Measurements from ENCODE around the gene ST3GAL6. TPM values are rescaled to one million over a fixed set of nuclear protein-coding genes. Genes with fewer than 3 reads are reported as not detected.
A peak's percentile ranks its signal among the peaks of the same experiment; 100 is the strongest.

ST3GAL6 gene
- total and polyA plus RNA-seq, 2 of the 4 experiments (the other 2 are of a cell fraction), result 0.36 to 0.99 TPM

DNA sequence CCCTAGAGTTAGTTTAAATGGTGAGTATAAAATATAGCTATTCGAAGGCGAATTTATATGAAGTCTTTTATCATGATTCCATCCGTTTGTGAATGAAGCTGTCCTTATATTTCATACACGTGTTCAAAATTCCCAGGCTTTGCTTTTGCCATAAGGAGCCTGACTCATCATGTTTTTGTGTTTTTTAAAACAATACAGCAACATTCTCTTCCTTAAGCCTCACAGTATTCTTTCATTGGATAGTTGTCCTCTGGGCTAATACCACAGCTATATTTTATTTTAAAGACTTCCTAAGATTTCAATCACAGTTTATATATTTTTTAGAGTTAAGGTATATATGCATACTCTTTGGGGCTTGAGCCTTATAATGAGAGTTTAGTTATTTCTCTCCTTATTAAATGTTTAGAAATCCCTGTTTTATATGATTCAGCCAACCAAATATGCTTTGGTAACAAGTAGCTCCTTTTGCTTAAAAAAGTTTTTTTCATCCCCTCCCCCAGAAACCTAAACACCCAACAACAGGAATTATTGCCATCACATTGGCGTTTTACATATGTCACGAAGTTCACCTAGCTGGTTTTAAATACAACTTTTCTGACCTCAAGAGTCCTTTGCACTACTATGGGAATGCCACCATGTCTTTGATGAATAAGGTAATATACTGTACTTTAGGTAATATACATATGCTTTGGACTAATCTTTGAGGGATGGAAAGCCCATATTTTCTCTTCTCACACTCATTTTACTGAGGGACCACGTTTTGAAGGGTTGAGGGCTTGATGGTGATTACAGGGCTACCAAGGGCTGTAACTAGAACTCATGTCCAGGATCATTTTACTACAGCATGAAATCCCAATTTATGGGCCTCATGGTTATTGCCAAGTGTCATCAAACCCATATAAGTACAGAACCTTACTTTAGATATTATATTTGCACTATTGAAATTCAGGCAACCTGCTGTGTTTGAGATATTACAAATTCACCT is 28.5 kb downstream of the ST3GAL6 start:
- DNase-seq (peak; percentile 40), ATAC-seq (ENCODE audit: low read depth) (peak; percentile 25)
- H3K79me1 ChIP-seq (ENCODE audit: low read depth in 1 of 2, low read length in 2 of 2), result peaks cover 0 to 3% of the 10 kb centered on the region in 2 experiments; a peak in 1 of 4 replicates
- H3K18ac ChIP-seq (ENCODE audit: low read depth, low read length), result no peak overlapping the region
- no peaks in the 10 kb centered on the region for H3K27me3 ChIP-seq (ENCODE audit: control insufficient read depth, insufficient read depth, low read length)
- TF ChIP-seq RAD21 (IDR thresholded peaks at IDR 0.05; ENCODE audit: low read length), result no peak
- no peak for TF ChIP-seq RCOR1 (IDR thresholded peaks at IDR 0.05; ENCODE audit: insufficient replicate concordance, low read length)
- no peak for TF ChIP-seq FOS (IDR thresholded peaks at IDR 0.05; ENCODE audit: low read depth, low read length)
- TF ChIP-seq NFE2L2 (IDR thresholded peaks at IDR 0.05; ENCODE audit: low read depth, low read length), result no peak
- TF ChIP-seq, protein P1, sequence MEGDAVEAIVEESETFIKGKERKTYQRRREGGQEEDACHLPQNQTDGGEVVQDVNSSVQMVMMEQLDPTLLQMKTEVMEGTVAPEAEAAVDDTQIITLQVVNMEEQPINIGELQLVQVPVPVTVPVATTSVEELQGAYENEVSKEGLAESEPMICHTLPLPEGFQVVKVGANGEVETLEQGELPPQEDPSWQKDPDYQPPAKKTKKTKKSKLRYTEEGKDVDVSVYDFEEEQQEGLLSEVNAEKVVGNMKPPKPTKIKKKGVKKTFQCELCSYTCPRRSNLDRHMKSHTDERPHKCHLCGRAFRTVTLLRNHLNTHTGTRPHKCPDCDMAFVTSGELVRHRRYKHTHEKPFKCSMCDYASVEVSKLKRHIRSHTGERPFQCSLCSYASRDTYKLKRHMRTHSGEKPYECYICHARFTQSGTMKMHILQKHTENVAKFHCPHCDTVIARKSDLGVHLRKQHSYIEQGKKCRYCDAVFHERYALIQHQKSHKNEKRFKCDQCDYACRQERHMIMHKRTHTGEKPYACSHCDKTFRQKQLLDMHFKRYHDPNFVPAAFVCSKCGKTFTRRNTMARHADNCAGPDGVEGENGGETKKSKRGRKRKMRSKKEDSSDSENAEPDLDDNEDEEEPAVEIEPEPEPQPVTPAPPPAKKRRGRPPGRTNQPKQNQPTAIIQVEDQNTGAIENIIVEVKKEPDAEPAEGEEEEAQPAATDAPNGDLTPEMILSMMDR (conservative IDR thresholded peaks at IDR 0.05; ENCODE audit: low read depth, low read length), result no peak
- TF ChIP-seq POLR2A (IDR thresholded peaks at IDR 0.05; ENCODE audit: low read depth, low read length), result no peak
- no peak for TF ChIP-seq MAFK (IDR thresholded peaks at IDR 0.05; ENCODE audit: low read depth, low read length)
- TF ChIP-seq, protein P2, sequence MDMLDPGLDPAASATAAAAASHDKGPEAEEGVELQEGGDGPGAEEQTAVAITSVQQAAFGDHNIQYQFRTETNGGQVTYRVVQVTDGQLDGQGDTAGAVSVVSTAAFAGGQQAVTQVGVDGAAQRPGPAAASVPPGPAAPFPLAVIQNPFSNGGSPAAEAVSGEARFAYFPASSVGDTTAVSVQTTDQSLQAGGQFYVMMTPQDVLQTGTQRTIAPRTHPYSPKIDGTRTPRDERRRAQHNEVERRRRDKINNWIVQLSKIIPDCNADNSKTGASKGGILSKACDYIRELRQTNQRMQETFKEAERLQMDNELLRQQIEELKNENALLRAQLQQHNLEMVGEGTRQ (IDR thresholded peaks at IDR 0.05; ENCODE audit: low read depth, low read length), result no peak
- no peak for TF ChIP-seq MAZ (IDR thresholded peaks at IDR 0.05; ENCODE audit: borderline replicate concordance, low read depth, low read length)
- no peak overlapping the region for H2BK5ac ChIP-seq (ENCODE audit: low read depth, low read length, poor library complexity, severe bottlenecking)
- in situ Hi-C loops (cut with MboI; ENCODE audit: low sequenced_read_pairs), result no loop called here
- no peak overlapping the region for H3K4ac ChIP-seq (ENCODE audit: low read depth, low read length)
- H3K9me3 ChIP-seq (ENCODE audit: control insufficient read depth, insufficient read depth, low read length), result no peaks in the 10 kb centered on the region
- no peak overlapping the region for H3K23ac ChIP-seq (ENCODE audit: low read depth, low read length)
- H2AK9ac ChIP-seq (replicated peaks; ENCODE audit: low read depth, low read length, poor library complexity), result no peak overlapping the region
- no peak overlapping the region for H3K14ac ChIP-seq (replicated peaks; ENCODE audit: low read depth, low read length)
- WGBS, 2 experiments (ENCODE audit: extremely low coverage in 2 of 2, insufficient read length in 1 of 2), result no CpG with 5 or more reads among the region's 7 CpGs
- H3K56ac ChIP-seq (ENCODE audit: extremely low read depth, insufficient read depth, low read length), result no peak overlapping the region
- no peak overlapping the region for H2AK5ac ChIP-seq (ENCODE audit: low read depth, low read length)
- H4K20me1 ChIP-seq (ENCODE audit: insufficient read depth, low read length), result no peaks in the 10 kb centered on the region
- no peak overlapping the region for H3K9ac ChIP-seq (ENCODE audit: low read depth, low read length)
- no peak overlapping the region for H2BK120ac ChIP-seq (ENCODE audit: low read depth, low read length)
- H4K91ac ChIP-seq (ENCODE audit: insufficient read depth, low read depth, low read length), result no peak overlapping the region
- no TSS peak for BruUV-seq (replicated peaks)
- no peak overlapping the region for H2BK15ac ChIP-seq (ENCODE audit: low read depth, low read length)
- intact Hi-C loops (cut with micrococcal nuclease), result loop anchor here (5.0 kb wide), 1 partner anchor 189 kb away; no protein-coding TSS in a partner anchor
- H3K4me2 ChIP-seq (ENCODE audit: low read depth, low read length), result no peak overlapping the region
- H4K5ac ChIP-seq (ENCODE audit: low read depth, low read length), result no peak overlapping the region
- dilution Hi-C loops (cut with HindIII; ENCODE audit: low sequenced_read_pairs, unreplicated experiment), result no loop called here
- H3K4me3 ChIP-seq (ENCODE audit: insufficient read depth, low read depth, low read length), result no peak overlapping the region
- H2BK20ac ChIP-seq (ENCODE audit: low read depth, low read length), result no peak overlapping the region
- no peak overlapping the region for H4K8ac ChIP-seq (ENCODE audit: low read depth in 2 of 2, low read length in 2 of 2)
- POLR2A ChIA-PET (ENCODE audit: unreplicated experiment), result no interaction called here
- CTCF ChIA-PET, result no interaction called here
- peaks cover 7% of the 10 kb centered on the region; the same call in 1 of the 2 replicates for H3K36me3 ChIP-seq (ENCODE audit: control insufficient read depth, insufficient read depth, low read length)
- no peak overlapping the region for H3K27ac ChIP-seq (ENCODE audit: insufficient read depth, low read length)
- peaks cover 4% of the 10 kb centered on the region; the same call in 1 of the 2 replicates for H3K4me1 ChIP-seq (ENCODE audit: control insufficient read depth, insufficient read depth, low read length)
- H2AFZ ChIP-seq (replicated peaks; ENCODE audit: low read length, poor library complexity), result no peak overlapping the region
- H3K9me1 ChIP-seq (ENCODE audit: insufficient read depth, low read length), result 0 out of 2 replicates have a peak, but pooled peaks cover 3% of the 10 kb centered on the region

Data from IMR-90 (cell line).